NK-92 (cell line): ENCODE measurements around the gene TRIOBP.

ENCODE experiments used
- DNase-seq: peaks from one replicate; lab custom pipeline; 2025; ENCODE audit not compliant: unreplicated experiment; lab: John Stamatoyannopoulos, UW

Gene TRIOBP

GRCh38 chr22:37804352-37804880 lies 107.6 kb downstream of the TRIOBP start:
- no peak for DNase-seq

GRCh38 chr22:37804881-37805809 lies 108.3 kb downstream of the TRIOBP start:
- no peak for DNase-seq

- no peak for DNase-seq
Observed at GRCh38 chr22:37805810-37806277, 109.0 kb downstream of the TRIOBP start.

- no peak for DNase-seq
Observed at GRCh38 chr22:37806409-37807333, 109.8 kb downstream of the TRIOBP start.

- no peak for DNase-seq
Observed at GRCh38 chr22:37807410-37808293, 110.8 kb downstream of the TRIOBP start, which contains the start of gene GCAT. GCAT (plus strand) TSS chr22:37807934; CDS start chr22:37807968, 34 bp downstream.

GRCh38 chr22:37808294-37808657 lies 111.4 kb downstream of the TRIOBP start:
- DNase-seq = no peak

GRCh38 chr22:37809672-37810333 lies 113.0 kb downstream of the TRIOBP start:
- DNase-seq = no peak

- no peak for DNase-seq
Observed at GRCh38 chr22:37811867-37812266, 115.0 kb downstream of the TRIOBP start.

GRCh38 chr22:37812869-37813678 lies 116.2 kb downstream of the TRIOBP start:
- DNase-seq = no peak

- no peak for DNase-seq
Observed at GRCh38 chr22:37815593-37815992, 118.7 kb downstream of the TRIOBP start.

- DNase-seq = no peak
Observed at GRCh38 chr22:37816543-37817180, 119.8 kb downstream of the TRIOBP start.

- no peak for DNase-seq
Observed at GRCh38 chr22:37817705-37818408, 121.0 kb downstream of the TRIOBP start.

- no peak for DNase-seq
Observed at GRCh38 chr22:37818409-37819104, 121.7 kb downstream of the TRIOBP start.

- DNase-seq = no peak
Observed at GRCh38 chr22:37819105-37819433, 122.2 kb downstream of the TRIOBP start.

- no peak for DNase-seq
Observed at GRCh38 chr22:37820350-37820749, 123.5 kb downstream of the TRIOBP start.

- no peak for DNase-seq
Observed at GRCh38 chr22:37822079-37822833, 125.4 kb downstream of the TRIOBP start.
